GM19328 (cell line): Measurements from ENCODE around the gene F5.

Experiments
- ATAC-seq: cut with Tn5 transposase; IDR thresholded peaks from one replicate; pipeline ENCODE4 v1.9.1; 2021; ENCODE audit warnings: mild to moderate bottlenecking, moderate library complexity; ENCODE audit not compliant: unreplicated experiment

The F5 gene

DNA sequence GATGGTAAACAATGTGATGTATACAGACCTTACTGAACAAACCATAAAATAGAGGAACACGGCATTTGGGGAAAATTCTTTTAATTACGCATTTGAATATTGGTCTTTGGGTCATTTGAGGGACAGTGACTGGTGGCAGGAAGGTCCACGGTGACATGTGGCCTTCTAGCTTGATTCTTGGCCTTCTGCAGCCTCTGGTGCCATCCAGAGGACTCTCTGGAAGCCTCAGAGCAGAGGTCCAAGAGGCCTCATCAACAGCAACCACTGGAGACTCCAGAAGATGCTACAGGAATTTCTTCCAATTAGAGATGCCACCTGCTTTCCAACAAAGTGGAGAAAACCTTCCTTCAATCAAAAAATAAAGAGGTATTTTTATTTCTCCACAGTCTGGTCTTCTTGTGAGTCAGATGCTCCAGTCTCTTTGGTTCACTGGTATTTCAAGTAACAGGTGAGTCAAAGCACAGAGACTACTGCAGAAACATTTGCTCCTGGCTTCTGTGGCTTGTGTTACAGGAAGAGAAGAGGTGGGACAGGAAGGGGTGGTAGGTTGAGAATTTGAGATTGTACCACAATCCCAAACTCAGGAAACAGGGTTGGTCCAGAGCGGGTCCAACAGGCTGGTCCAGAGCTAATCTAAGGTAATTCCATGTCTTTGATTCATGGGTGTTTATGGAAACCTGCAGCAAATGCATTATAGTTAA lies 2.7 kb upstream of the F5 start:
- no peak for ATAC-seq

DNA sequence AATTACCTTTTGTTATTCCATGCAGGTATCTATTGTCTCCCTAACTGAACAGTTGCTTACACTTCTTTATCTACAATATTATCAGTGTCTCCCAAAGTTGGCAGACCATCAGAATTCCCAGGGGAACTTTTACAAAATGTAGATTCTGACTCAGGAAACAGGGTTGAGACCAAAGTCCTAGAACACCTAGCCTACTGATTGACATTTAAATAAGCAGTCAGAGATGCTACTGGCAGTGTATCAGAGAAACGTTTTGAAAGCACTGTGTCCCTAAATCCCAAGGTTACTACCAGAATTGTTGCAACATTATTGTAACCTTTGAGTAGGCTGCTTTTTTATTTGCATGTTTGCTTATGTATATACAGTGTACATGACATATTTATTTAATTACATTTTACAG lies 1.8 kb upstream of the F5 start:
- no peak for ATAC-seq

DNA sequence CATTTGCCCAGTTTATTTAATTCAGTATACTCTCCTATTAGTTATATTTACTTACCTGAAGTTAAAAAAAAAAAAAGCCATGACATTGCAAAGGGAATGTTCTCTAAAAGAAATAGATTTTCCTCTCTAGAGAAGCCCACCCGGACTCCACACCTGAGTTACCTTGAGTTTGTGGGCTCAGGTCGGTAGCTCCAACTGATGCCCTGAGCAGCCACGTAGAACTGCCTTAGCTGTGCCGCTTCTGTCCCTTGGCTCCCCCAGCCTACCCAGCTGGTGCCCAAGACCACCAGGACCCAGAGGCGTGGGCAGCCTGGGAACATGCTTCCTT lies 250 bp downstream of the F5 start:
- ATAC-seq = no peak

DNA sequence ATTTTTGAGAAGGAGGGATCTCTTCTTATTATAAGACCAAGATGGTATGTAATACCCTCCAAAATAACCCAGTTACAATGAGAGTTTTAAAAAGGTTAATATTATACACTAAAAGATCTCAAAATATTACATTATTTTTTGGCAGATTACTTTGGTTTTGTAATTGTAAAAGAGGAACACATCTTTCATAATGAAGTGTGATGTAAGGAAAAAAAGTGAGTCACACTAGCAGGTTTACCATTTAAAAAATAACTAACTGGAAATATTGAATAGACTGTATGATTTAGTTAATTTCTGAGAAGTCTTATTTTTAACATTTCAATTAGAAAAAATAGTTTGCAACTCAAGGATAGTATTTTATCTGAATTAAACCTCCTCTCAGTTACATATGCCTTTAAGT lies 1.1 kb downstream of the F5 start:
- ATAC-seq = no peak

DNA sequence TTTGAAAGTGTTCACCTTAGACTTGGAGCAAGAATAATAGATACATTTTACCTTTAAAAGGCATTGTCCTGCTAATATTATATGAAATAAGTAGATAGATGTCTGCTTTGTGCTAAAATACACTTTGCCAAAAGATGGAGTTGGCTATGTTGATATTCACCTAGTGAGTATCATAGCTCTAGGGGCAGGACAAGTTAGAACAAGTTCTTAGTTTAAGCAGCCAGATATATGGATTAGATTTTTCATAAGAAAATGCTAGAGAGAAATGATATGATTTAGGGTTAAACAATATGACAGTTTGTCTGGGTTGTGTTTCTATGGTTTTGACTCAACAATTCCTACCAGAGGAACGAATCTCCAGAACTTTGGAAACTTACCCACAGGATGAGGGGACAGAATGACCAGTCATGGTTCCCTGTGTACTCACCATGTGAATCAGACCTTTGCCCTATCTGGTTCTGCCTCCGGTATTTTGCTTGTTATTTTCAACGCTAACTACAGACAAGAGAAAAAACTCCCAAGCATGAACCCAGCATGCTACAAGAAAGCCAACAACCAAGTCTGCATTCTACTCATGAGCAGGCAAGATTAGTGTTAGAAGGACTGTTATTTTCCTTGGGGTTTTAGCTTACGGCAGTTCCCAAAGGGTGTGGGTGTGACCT lies 1.7 kb downstream of the F5 start:
- ATAC-seq = no peak

DNA sequence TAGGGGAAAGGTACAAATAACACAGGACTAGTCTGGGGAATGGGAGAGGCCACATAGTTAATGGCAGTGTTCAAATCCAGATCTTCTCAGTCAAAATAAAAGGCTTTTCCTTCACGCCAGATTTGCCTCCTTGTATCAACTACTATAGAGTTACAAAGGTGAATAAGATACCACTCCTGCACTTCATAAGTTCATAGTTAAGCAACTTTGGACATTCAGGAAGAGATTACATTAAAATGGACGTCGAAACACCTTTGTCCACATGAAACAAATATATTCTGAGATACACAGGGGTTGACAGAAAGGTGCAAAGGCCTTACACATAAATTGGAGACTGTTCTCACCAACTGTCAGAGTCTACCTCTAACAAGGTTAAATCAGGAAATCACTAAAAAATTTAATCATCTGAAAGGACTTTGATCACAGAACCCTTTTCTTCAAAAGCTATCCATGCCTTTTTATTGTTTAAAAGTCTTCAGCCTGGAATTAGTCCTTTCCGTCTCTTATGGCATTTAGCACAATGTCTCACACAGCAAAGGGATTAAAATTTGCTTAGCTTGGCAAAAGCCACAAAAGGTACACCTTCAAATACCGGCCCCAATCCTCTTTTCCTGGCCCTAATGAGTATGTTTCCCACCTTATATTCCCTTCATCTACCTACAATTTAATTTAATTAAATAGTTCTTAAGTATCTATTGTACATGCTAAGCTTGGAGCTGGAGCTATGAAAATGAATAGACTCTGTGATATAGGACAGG lies 8.1 kb downstream of the F5 start:
- no peak for ATAC-seq

DNA sequence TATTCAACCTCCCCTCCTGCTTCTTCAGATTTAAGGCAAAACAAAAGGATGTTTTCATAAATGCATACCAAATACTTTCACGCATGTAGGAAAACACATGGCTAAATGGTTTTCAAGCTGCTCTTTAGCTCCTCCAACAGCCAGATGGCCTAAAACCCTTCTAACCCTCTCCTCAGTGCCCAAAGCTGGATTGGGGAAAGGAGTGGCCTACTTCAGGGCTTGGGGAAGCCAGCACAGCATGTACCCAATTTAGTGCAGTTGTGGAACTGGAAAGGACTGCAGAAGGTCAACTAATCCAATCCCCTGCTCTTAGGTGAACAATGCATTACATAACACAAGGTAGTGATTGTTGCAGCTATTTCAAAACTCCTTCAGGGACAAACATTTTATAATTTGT lies 9.3 kb downstream of the F5 start:
- ATAC-seq = no peak

DNA sequence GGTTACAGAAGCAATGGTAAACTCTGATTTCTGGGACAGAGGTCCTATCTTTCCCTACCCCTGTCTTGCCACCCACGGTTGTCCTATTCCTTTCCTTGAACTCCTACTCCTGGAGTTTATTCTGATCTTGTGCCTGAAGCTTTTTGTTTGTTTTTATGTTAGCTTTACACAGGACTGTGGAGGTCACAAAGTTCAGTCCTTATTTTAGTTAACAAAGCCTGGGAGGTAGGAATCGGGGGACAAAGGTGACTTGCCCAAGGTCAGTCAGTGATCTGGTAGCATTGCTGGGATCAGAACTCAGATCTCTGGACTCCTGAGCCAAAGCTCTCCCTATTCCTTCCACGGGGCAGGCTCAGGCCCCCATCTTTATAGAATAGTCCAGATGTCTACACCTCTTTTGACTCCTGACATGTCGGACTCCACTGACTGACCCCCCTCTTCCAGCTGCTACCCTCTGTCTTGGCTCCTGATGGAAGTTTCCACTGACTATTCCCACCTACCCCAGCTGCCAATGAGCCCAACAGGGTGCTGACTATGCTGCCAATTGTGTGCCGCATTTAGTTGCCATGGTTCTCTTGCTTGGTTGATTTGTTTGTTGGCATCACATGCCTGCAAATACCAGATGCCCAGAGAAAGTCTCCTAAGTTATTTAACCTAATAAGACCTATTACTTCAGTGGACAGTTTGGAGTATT lies 9.9 kb downstream of the F5 start:
- ATAC-seq = no peak

DNA sequence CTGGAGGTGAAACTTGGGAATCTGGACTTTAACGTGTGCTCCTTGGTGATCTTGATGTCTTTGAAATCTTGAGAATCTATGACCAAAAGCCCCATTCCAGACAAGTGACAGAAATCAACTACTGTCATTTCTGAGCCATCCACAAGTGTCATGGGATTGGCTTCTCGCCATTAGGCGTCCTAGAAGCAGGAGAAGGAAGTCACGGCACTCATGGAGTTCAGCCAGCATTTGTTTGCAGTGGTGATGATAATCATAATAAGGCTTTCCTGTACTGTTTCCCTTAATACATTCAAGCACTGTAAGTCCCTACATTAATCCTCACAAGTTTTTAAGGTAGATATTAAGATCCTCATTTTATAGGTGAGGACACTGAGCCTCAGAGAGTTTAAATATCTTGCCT lies 11.9 kb downstream of the F5 start:
- no peak for ATAC-seq

DNA sequence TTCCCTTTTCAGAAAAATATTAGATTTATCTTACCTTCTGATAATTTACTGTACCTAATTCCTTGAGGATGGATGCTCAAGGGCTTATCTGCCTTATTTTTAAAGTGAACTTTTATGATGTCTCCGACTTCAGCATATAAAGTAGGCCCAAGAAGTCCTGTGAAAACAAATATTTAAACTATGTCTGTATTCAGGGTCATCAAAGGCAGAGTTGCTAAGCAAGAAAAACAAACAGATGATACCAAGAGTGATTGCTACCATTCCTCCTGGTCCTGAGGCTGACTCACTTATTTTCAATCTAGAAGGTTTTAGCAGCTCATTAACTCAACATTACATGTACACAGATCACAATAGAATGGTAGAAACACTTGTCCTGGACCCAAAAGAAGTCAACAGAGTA lies 14.1 kb downstream of the F5 start:
- ATAC-seq = no peak

DNA sequence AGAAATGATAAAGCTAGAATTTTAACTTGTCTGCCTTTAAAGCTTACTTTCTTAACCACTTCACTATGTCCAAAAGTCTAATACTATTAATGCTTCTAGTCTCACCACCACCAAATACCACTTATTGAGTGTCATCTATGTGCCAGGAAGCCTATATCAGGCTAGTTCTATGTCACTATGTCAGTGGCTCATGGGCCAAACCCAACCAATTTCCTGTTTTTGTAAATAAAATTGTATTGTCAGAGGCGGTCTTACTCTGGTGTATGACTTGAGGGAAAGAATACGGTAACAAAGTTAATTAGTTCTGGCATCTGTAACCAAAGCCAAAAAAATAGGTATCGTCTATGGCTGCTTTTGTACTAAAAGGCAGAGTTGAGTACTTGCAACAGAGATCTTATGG lies 14.8 kb downstream of the F5 start:
- ATAC-seq = no peak

DNA sequence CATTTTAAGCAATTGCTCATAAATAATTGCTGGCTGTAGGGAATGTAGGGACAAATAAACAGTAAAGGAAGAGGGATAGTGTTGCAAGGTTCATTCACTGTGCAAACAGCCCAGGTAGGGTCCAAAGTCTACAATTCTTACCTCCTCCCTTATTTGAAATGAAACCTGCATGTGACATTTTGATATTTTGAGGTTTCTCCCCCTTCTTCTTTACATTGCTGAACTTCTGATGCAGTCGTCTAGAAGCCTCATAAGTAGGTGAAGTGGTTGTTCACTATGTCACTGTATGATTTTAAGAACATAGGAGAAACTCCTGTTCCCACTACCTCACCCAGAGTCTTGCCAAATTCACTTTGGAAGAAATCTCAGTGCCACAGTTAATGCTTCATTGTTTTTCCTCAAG lies 16.1 kb downstream of the F5 start:
- no peak for ATAC-seq

DNA sequence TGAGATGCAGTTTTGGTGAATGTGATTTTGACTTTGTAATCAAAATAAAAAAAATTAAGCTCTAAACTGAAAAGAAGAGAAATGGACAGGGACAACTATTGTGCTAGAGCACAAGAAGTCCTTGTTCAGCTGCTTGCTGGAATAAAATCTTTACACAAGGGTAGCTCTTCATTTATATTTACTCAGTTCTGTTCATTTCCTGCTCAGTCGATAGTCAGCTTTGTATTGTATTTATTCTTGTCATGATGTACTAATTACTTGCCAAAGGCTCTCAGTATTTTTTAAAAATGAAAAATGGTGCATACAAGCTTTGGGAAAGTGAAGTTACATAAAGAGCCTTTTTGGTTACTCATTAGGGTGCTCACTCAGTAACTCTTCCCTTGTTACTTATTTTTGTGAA lies 17.8 kb downstream of the F5 start:
- no peak for ATAC-seq

DNA sequence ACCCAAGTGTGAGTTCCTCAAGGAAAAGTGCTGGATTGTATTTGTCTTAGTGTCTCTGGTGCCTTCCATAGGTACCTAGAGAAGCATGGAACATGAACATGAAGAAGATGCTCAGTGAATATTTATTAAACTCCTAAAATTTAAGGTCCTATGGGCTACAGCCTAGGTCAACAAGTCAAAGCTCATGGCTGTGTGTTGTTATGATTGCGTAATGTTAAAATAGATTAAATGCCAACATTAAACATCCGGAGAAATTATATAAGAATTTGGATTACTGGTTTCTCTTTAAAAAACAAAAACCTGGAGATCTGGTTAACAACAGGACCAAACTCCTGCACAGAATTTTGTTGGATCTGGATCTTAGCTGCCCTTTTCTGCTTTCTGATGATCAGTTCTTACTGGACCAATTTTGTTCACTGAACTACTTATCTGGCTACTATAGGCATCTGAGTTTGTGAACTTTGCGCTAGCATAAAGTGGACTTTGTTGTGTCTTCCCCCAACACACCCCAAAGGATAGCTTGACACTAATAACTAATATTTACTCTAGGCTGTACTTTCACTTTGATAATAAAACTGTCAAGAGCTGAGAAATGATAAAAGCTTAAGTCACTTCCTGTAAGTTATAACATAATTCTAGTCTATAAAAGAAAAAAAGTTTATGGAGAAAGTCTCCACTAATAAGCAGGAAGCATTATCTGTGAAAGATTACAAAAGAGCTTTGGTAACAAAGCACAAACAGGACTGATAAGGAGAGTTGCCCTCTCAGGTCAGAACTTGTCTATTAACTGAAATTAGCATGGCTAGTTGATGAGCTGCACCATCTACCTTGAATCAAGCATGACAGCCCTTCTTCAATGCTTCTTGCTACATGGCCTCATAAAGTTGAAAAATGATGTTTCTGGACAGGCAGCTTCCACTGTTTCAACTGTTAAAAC lies 20.7 kb downstream of the F5 start:
- ATAC-seq = no peak

DNA sequence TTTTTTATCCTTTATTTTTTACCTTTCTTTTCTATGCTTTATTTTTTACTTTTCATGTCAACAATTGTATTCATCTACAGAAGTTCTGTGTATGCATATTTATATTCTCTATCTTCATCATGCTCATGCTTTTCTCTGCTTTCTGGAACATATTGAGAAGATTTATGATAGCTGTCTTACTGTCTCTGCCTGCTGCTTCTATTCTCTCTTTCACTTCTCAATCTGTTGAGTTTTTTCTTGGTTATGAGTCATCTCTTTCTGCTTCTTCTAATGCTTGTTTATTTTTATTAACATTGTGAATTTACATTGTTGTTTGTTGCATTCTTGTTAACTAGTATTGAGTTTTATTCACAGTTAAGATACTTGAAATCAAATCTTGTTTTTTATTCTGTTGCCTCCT lies 22.6 kb downstream of the F5 start:
- no peak for ATAC-seq

DNA sequence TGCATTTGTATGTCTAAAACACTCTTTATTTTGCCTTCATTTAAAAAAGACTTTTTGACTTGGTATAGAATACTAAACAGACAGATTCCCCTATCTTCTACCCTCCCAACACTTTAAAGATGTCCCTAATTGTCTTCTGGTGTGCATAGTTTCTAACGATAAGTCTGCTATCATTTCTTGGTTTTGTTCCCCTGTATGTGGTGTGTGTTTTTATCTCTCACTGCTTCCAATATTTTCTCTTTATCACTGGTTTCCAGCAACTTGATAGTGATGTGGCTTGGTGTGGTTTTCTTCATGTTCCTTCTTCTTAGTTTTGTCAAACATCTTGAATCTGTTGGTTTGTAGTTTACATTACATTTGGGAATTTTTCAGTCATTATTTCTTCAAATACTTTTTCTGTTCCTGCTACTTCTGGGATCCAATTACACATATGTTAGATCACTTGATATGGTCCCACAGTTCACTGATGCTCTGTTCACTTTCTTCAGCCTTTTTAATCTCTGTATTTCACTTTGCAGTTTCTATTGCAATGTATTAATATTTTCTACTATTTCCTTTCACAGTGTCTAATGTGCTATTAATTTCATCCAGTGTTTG lies 23.2 kb downstream of the F5 start:
- no peak for ATAC-seq

DNA sequence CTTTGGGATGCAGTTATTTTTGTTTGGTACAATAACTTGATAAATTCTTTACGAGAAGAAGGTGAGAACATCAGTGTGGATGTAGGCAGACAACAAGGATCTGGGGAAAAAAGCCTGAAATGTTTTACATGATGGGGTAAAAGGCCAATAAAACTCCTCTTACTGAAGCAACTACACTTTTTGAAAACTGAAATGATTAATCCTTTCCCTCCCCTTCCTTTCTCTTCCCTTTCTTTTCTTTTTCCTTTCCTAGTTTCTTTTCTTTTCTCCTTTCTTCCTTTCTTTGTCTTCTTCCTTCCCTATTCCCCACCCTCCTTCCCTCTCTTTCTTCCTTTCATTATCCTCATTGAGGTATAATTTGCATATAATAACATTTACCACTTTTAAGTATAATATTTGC lies 24.6 kb downstream of the F5 start:
- ATAC-seq = no peak

DNA sequence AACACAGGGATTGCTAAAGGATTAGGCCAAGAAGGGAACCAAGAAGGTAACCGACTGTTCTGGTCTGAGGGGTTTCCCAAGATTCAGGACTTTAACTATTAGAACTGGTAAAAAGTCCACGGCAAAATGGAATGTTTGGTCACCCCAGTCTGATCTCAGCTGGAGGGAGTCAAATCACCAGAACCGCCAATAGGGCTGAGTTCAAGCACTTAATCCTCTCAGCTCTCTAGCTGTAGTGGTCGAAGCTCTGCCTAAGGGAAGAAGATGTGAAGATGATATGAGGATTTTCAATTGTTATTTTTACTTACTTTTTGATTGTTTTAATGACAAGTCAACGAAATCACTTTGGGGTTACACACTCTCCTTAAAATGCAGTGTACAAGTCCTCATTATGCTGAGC lies 29.1 kb downstream of the F5 start:
- no peak for ATAC-seq

DNA sequence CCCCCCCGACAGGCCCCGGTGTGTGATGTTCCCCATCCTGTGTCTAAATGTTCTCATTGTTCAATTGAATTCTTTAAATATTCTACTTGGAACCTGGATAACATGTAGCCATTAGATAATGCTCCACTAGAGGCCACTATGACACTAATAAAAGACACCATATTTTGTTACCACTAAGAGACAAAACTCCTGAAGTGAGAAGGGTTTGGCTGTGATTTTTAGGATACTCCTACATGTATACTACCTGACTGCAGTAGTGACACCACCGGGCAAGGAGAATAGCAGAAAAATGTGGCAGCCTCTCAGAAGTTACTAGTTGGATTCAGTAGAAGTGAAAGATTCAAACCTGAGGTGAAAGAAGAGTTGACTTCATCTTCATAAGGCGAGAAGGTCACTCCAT lies 36.0 kb downstream of the F5 start:
- ATAC-seq = no peak

DNA sequence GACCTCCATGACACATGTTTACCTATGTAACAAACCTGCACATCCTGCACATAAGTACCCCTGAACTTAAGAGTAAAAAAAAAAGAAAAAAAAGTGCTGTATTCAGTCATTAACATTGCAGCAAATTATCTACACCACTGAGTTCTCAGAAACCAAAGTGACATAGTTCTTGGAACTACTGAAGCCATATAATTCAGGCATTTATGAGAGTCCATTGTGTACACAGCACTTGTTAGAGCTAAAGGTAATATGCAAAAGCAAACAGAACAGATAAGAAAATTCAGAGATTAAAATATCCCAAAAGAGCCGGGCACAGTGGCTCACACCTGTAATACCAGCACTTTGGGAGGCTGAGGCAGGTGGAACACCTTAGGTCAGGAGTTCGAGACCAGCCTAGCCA lies 38.0 kb downstream of the F5 start:
- no peak for ATAC-seq
